GM18951 (cell line): Measurements from ENCODE around the gene SCYL1.
A peak's percentile ranks its signal among the peaks of the same experiment; 100 is the strongest.
"Not testable (repeated sequence)": the region's sequence is repeated elsewhere in the genome, so short reads cannot be mapped to it uniquely, and the experiment has no call there.

ENCODE experiments used
- POLR2A ChIP-seq: IDR thresholded peaks from 4 replicates; pipeline ENCODE4 v1.6.1; 2011; ENCODE audit warnings: mild to moderate bottlenecking; ENCODE audit not compliant: insufficient read length, insufficient read depth; ENCODE audit errors: extremely low read depth
- in situ Hi-C: fragments of 300-500 bp; cut with MboI; formaldehyde crosslinking; loops from one replicate; pipeline ENCODE4 v1.12.0; 2022; ENCODE audit warnings: low sequenced_read_pairs, mixed read lengths, inconsistent platforms; ENCODE audit not compliant: unreplicated experiment

SCYL1 gene

DNA sequence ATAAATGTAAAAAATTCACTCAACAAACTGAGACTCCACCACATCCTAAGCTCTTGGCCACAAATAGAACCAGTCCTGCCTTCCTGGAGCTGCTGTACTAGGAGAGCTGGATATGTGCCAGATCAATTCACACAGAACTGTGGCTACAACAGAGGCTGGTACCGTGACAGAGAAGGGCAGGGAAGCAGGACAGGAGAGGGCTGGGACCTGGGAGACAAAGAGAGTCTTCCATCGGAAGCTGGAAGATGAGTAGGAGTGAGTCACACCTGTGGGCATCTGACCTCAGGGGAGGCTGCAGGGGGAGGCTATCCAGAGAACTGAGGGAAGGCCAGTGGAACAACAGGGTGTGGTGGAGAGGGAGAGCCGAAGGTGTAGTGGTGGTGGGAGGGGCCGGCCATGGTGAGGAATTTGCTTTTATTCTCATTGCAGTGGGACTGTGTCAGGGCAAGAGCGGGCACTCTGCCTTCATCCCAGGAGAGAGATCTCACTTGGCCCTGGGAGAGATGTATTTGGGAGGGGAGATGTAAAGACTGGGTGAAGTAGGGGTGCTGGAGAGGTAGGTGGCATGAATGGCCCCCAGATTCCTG is 35.2 kb downstream of the SCYL1 start:
- no peak for TF ChIP-seq POLR2A
- in situ Hi-C loops: no loop called here

- TF ChIP-seq POLR2A: no peak
- in situ Hi-C loops: no loop called here
These were observed 35.9 kb downstream of the SCYL1 start for GRCh38 chr11:65560555-65561418.

DNA sequence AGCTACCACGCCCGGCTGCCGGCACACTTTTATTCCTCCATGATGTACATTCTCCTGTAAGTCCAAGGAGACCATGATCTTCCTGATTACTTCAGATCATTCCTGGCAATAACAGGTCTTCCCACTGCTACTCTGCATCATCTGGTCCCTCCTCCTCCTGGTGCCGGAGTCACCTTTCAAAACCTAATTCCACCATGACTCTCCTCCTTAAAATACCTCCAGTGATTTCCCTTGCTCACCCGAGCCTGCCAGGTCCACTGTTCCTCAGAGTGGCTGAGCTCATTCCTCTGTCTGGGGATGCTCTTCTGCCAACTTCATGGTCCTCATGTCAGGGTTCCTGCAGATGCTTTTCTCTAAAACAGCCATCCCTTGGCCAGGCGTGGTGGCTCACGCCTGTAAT is 37.1 kb downstream of the SCYL1 start:
- no peak for TF ChIP-seq POLR2A
- in situ Hi-C loops: no loop called here

DNA sequence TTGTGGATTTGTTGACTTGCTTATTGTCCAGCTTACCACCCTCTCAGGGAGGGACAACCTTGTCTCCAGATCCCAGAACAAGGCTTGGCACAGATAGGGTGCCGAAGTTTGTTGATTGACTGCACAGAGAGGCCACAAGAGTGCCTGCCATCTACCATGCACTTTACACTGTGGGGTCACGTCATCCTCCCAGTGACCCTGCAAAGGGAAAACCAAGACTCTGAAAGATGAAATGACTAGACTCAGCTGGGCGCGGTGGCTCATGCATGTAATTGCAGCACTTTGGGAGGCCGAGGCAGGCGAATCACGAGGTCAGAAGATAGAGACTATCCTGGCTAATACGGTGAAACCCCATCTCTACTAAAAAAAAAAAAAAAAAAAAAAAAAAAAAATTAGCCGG is 37.9 kb downstream of the SCYL1 start:
- in situ Hi-C loops: no loop called here

DNA sequence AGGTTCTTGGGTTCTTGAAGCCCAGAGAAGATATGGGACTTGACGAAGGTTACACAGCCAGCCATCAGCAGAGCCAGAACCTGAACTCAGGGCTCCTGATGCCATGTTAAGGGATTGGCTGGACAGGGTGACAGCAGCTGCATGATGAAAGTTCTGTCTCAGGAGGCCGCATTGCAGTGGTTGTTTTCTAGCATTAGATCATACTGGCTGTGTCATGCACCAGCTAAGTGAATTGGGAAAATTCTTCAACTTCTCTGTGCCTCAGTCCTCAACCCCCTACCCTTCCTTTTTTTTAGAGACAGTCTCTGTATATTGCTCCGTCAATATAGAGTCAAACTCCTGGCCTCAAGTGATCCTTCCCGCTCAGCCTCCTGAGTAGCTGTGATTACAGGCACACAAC is 38.7 kb downstream of the SCYL1 start:
- no peak for TF ChIP-seq POLR2A
- in situ Hi-C loops: no loop called here

More for the DNA sequence above, 37.9 kb downstream of the SCYL1 start:
- TF ChIP-seq POLR2A: no peak

GRCh38 chr11:65564879-65565559 is 40.1 kb downstream of the SCYL1 start:
- in situ Hi-C loops: not testable (repeated sequence)

- no peak for TF ChIP-seq POLR2A
- in situ Hi-C loops: no loop called here
These were observed 41.0 kb downstream of the SCYL1 start for GRCh38 chr11:65565624-65566453.

GRCh38 chr11:65569164-65569972 is 44.5 kb downstream of the SCYL1 start:
- in situ Hi-C loops: no loop called here
- no peak for TF ChIP-seq POLR2A

DNA sequence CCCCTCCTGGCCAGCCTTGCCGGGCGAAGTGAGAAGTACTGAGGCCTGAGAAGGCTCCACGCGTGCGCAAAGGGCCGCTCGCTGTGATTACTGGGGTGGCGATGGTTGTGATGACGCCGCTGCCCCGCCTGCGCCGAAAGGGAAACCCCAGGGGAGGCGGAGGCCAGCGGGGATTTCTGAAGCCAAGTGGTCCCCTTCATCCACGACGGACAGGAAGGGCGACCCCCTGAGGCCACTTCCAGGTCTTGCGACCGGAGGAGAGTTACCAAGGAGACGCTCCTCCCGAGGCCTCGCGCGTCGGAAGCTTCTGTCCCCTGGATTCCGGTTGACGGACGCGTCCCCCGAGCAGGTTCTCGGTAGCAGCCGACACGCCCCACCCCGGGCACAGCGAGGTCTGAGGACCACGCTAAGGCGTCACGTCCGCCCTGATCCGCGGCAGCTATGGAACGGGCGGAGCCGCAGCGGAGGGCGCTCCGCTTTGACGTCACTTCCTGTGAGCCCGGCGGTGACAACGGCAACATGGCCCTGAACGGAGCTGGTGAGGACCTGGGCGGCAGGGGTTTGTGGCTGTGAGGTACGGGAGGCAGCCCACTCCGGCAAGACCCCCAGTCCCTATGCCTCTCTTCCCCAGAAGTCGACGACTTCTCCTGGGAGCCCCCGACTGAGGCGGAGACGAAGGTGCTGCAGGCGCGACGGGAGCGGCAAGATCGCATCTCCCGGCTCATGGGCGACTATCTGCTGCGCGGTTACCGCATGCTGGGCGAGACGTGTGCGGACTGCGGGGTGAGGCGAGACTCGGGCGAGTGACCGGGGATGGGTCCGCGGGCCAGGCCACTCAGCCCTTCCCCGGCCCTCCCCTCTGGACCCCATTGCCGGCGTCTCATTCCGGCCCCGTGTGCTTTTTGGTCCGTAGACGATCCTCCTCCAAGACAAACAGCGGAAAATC is 45.4 kb downstream of the SCYL1 start, which contains the start of gene ZNRD2:
Gene ZNRD2 (plus strand): TSS at position 505 of the 946 bp plus-strand sequence. CDS start 15 bp downstream, at position 520.
- in situ Hi-C loops: no loop called here
- peak; percentile 78 for TF ChIP-seq POLR2A

DNA sequence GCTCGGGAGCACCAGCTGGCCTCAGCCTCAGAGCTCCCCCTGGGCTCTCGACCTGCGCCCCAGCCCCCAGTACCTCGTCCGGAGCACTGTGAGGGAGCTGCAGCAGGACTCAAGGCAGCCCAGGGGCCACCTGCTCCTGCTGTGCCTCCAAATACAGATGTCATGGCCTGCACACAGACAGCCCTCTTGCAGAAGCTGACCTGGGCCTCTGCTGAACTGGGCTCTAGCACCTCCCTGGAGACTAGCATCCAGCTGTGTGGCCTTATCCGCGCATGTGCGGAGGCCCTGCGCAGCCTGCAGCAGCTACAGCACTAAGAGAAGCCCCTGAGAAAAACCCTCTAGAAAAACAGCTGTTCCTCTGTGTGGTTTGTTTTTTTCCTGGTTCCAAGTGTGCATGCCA is 46.5 kb downstream of the SCYL1 start:
- TF ChIP-seq POLR2A: no peak
- in situ Hi-C loops: no loop called here

DNA sequence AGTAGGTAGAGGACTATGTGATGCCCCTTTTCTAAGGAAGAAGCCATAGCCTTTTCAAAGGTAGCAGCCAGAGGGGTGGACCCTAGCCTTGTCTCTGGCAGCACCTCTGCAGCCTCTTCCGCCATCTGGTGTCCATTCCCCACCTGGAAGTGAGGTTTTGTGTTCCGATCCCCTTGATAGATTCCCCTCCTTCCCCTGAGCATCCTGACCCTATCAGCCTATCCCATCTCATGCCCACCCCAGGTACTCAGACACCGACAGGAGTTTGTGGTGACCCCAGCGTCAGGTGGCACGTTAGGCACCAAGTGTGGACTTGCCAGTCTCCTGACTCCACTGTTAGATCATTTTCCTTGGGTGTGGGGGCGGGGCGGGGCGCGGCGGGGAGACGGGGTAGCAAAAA is 47.1 kb downstream of the SCYL1 start:
- in situ Hi-C loops: no loop called here
- TF ChIP-seq POLR2A: no peak
